D341Med (cell line): Measurements from ENCODE around the gene CDYL.

Source experiments
- DNase-seq: peaks from one replicate; pipeline ENCODE4 v3.0.0; 2012; ENCODE audit warnings: low spot score

CDYL gene

GRCh38 chr6:4965562-4966389, 189.6 kb downstream of the CDYL start:
- DNase-seq, result no peak

GRCh38 chr6:4967301-4968030, 191.3 kb downstream of the CDYL start:
- DNase-seq, result no peak

GRCh38 chr6:4969609-4970285, 193.5 kb downstream of the CDYL start:
- DNase-seq, result no peak

- no peak for DNase-seq
These were observed 194.7 kb downstream of the CDYL start for GRCh38 chr6:4970739-4971395.

GRCh38 chr6:4971851-4972250, 195.6 kb downstream of the CDYL start:
- DNase-seq, result no peak

GRCh38 chr6:4972438-4972837, 196.2 kb downstream of the CDYL start:
- DNase-seq, result no peak

- no peak for DNase-seq
These were observed 197.2 kb downstream of the CDYL start for GRCh38 chr6:4973415-4973814.

GRCh38 chr6:4973982-4974745, 198.0 kb downstream of the CDYL start:
- no peak for DNase-seq

GRCh38 chr6:4974962-4975361, 198.8 kb downstream of the CDYL start:
- DNase-seq, result no peak

- DNase-seq, result no peak
These were observed 199.3 kb downstream of the CDYL start for GRCh38 chr6:4975506-4975905.

- no peak for DNase-seq
These were observed 201.3 kb downstream of the CDYL start for GRCh38 chr6:4977468-4977867.

GRCh38 chr6:4979426-4979825, 203.2 kb downstream of the CDYL start:
- DNase-seq, result no peak

GRCh38 chr6:4981761-4982160, 205.6 kb downstream of the CDYL start:
- no peak for DNase-seq

GRCh38 chr6:4983322-4983721, 207.1 kb downstream of the CDYL start:
- DNase-seq, result no peak

- DNase-seq, result no peak
These were observed 210.8 kb downstream of the CDYL start for GRCh38 chr6:4986999-4987398.

GRCh38 chr6:4987432-4987831, 211.2 kb downstream of the CDYL start:
- no peak for DNase-seq

GRCh38 chr6:4994741-4995140, 218.5 kb downstream of the CDYL start:
- no peak for DNase-seq

GRCh38 chr6:4997862-4998261, 221.7 kb downstream of the CDYL start:
- DNase-seq, result no peak

GRCh38 chr6:4999586-4999985, 223.4 kb downstream of the CDYL start:
- DNase-seq, result no peak

- peak; percentile 99 for DNase-seq
These were observed 227.6 kb downstream of the CDYL start, which contains the start of gene RPP40 for GRCh38 chr6:5003604-5004372. Gene RPP40 (minus strand): TSS chr6:5004037. CDS start chr6:5004002, 35 bp downstream.
